Smooth muscle cell (in vitro differentiated cells): ENCODE results near the gene ZBTB20. TPM values are rescaled to one million over a fixed set of nuclear protein-coding genes. Genes with fewer than 3 reads are reported as not detected.

Experiments used
- DNase-seq: peaks from one replicate; lab custom pipeline; 2025; ENCODE audit not compliant: unreplicated experiment; lab: John Stamatoyannopoulos, UW
- H2AFZ ChIP-seq: fragments of 200-600 bp; sonication (generic); 2 replicates; pipeline ENCODE4 v1.6.0; 2016; ENCODE audit warnings: antibody characterized with exemption, low read depth, mild to moderate bottlenecking
- H3F3A ChIP-seq: fragments of 200-600 bp; sonication (generic); 2 replicates; pipeline ENCODE4 v1.6.0; 2017; ENCODE audit warnings: antibody characterized with exemption, low read depth
- H3K27ac ChIP-seq: fragments of 200-600 bp; sonication (generic); 2 replicates; pipeline ENCODE4 v1.5.1; 2016; ENCODE audit warnings: low read depth, mild to moderate bottlenecking
- H3K27me3 ChIP-seq: fragments of 200-600 bp; sonication (generic); 2 replicates; pipeline ENCODE4 v1.6.1; 2016; ENCODE audit warnings: low read depth, mild to moderate bottlenecking
- H3K36me3 ChIP-seq: fragments of 200-600 bp; sonication (generic); 2 replicates; pipeline ENCODE4 v1.5.1; 2016; ENCODE audit warnings: low read depth
- H3K4me1 ChIP-seq: fragments of 200-600 bp; sonication (generic); 2 replicates; pipeline ENCODE4 v1.5.1; 2016; ENCODE audit warnings: low read depth
- H3K4me2 ChIP-seq: fragments of 200-600 bp; sonication (generic); 2 replicates; pipeline ENCODE4 v1.6.0; 2016; ENCODE audit warnings: mild to moderate bottlenecking
- H3K4me3 ChIP-seq: fragments of 200-600 bp; sonication (generic); 2 replicates; pipeline ENCODE4 v1.5.1; 2016; ENCODE audit warnings: mild to moderate bottlenecking
- H3K79me2 ChIP-seq: fragments of 200-600 bp; sonication (generic); 2 replicates; pipeline ENCODE4 v1.6.0; 2016; ENCODE audit warnings: low read depth, mild to moderate bottlenecking
- H3K9ac ChIP-seq: fragments of 200-600 bp; sonication (generic); 2 replicates; pipeline ENCODE4 v1.6.0; 2016; ENCODE audit warnings: low read depth
- H3K9me3 ChIP-seq: fragments of 200-600 bp; sonication (generic); replicated peaks from 2 replicates; pipeline ENCODE4 v1.5.1; 2016; ENCODE audit warnings: low read depth
- H4K20me1 ChIP-seq: fragments of 200-600 bp; sonication (generic); 2 replicates; pipeline ENCODE4 v1.6.0; 2016; ENCODE audit warnings: low read depth
- WGBS: methylation state at CpG from one replicate; pipeline ENCODE4 v1.1.7; 2016; ENCODE audit warnings: low lambda C conversion rate; 5-methylcytosine and 5-hydroxymethylcytosine counted together
- polyA plus RNA-seq: library from polyadenylated mRNA; unstranded; fragments of >200 nt; fragmentation: Nextera tagmentation; extraction: Ambion mirVana; gene quantifications from 2 replicates; pipeline ENCODE4 v1.2.1, GENCODE V29; 2016
- total RNA-seq: library from RNA; depleted of rRNA; stranded (reverse); fragments of >200 nt; gene quantifications from 2 replicates; pipeline ENCODE4 v1.2.3, GENCODE V29; 2014
- TF ChIP-seq, protein P1 (sequence below): fragments of 200-600 bp; sonication (generic); IDR thresholded peaks from 2 replicates; pipeline ENCODE4 v1.5.1; 2017; ENCODE audit warnings: borderline replicate concordance, mild to moderate bottlenecking, antibody characterized with exemption; ENCODE audit not compliant: insufficient read depth, poor library complexity, severe bottlenecking

Gene ZBTB20
- total and polyA plus RNA-seq, 2 experiments from 2014 or later = 4.9 to 6.8 TPM

DNA sequence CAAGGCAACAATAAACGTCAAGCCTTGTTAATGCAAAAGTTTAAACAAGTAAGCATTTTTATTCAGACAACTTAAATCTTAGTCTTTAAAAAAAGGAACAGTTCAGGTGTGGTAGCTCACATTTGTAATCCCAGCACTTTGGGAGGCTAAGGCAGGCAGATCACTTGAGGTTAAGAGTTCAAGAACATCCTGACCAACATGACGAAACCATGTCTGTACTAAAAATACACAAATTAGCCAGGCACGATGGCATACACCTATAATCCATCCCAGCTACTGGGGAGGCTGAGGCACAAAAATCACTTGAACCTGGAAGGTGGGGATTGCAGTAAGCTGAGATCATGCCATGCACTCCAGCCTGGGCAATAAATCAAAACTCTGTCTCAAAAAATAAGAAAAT is 19.9 kb downstream of the ZBTB20 start:
- H3K4me3 ChIP-seq = no peak overlapping the region
- H3K79me2 ChIP-seq = no peaks in the 10 kb centered on the region
- no peaks in the 10 kb centered on the region for H3F3A ChIP-seq
- no peak overlapping the region for H3K9ac ChIP-seq
- no peak overlapping the region for H2AFZ ChIP-seq
- H3K4me1 ChIP-seq = no peaks in the 10 kb centered on the region
- no peak overlapping the region for H3K27ac ChIP-seq
- no peaks in the 10 kb centered on the region for H3K27me3 ChIP-seq
- TF ChIP-seq, protein P1, sequence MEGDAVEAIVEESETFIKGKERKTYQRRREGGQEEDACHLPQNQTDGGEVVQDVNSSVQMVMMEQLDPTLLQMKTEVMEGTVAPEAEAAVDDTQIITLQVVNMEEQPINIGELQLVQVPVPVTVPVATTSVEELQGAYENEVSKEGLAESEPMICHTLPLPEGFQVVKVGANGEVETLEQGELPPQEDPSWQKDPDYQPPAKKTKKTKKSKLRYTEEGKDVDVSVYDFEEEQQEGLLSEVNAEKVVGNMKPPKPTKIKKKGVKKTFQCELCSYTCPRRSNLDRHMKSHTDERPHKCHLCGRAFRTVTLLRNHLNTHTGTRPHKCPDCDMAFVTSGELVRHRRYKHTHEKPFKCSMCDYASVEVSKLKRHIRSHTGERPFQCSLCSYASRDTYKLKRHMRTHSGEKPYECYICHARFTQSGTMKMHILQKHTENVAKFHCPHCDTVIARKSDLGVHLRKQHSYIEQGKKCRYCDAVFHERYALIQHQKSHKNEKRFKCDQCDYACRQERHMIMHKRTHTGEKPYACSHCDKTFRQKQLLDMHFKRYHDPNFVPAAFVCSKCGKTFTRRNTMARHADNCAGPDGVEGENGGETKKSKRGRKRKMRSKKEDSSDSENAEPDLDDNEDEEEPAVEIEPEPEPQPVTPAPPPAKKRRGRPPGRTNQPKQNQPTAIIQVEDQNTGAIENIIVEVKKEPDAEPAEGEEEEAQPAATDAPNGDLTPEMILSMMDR = no peak
- H4K20me1 ChIP-seq = no peaks in the 10 kb centered on the region
- no peak overlapping the region for H3K4me2 ChIP-seq
- DNase-seq = no peak
- no peaks in the 10 kb centered on the region for H3K9me3 ChIP-seq
- 86% methylated on average over 3 of the region's 3 CpGs for WGBS
- H3K36me3 ChIP-seq = no peaks in the 10 kb centered on the region

DNA sequence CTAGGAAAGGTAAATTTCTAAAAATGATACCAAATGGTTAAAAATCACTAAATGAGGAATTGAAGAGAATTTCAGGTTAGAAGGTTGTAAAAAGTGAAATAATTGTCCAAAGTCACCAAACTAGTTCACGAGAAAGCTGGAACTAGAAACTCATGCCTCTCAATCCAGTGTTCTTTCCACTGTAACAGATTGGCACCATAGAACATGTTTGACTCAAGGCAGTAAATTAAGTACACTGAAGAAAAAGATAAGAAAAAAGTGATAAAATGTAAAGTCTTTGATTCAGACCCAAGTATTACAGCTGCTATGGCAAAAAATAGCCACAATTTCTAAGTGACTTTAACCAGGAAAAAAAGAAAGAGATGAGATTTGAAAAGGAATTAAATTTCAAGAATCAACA is 26.5 kb downstream of the ZBTB20 start:
- Histone ChIP-seq H3F3A (no peaks in the 10 kb centered on the region), H4K20me1 (no peaks in the 10 kb centered on the region), H3K4me3 (no peak overlapping the region), H3K9me3 (no peaks in the 10 kb centered on the region), H3K4me2 (no peak overlapping the region), H3K27me3 (no peaks in the 10 kb centered on the region), H3K9ac (no peak overlapping the region), H3K4me1 (no peaks in the 10 kb centered on the region), H3K79me2 (no peaks in the 10 kb centered on the region), H3K27ac (no peak overlapping the region), H2AFZ (no peak overlapping the region), H3K36me3 (no peaks in the 10 kb centered on the region)
- TF ChIP-seq, protein P1 = no peak
- DNase-seq = no peak
- 64% methylated on average over 1 of the region's 1 CpG for WGBS

DNA sequence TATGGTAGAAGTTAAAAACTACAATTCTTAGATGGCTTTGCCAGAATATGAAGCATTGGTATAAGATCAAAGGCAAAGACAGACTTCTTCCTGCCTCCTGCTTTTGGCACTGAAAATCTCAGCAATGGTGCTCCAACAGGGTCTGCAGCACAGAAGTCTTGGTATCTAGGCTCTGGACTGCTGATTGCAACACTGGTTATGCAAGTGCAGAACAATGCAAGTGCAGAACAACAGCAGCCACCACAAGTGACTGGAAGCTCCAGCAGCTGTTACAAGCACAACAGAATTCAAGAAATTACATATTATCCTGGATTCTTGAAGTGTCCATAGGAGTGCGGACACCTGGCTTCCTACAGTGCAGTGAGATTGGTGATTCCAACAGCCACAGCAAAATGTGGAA is 33.7 kb downstream of the ZBTB20 start:
- Histone ChIP-seq H3K27me3 (no peaks in the 10 kb centered on the region), H3K9ac (no peak overlapping the region), H4K20me1 (no peaks in the 10 kb centered on the region), H3K36me3 (no peaks in the 10 kb centered on the region), H3F3A (no peaks in the 10 kb centered on the region), H3K4me1 (no peaks in the 10 kb centered on the region), H3K4me2 (no peak overlapping the region), H2AFZ (no peak overlapping the region), H3K27ac (no peak overlapping the region), H3K79me2 (no peaks in the 10 kb centered on the region), H3K4me3 (no peak overlapping the region), H3K9me3 (no peaks in the 10 kb centered on the region)
- TF ChIP-seq, protein P1 = no peak
- no peak for DNase-seq
- 96% methylated on average over 1 of the region's 1 CpG for WGBS

DNA sequence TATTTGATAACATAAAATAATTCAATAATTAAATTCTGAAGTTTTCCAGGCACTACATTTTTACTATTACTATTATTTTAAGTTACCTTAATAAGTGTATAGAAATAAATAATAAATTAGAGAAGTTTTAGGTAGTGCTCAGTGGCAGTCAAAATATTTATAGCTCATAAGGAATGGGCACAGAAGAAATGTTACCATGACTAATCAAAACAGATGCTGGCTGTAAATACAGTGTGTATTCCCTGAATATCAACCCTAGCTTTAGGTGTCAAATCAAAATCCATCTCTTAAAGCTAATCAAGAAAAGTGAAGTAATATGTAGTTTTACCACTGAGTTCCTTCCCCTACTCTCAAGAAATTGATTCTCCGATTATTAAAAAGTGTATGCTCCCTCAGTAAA is 35.5 kb downstream of the ZBTB20 start:
- 97% methylated on average over 1 of the region's 1 CpG for WGBS
- Histone ChIP-seq H2AFZ (no peak overlapping the region), H3F3A (no peaks in the 10 kb centered on the region), H3K4me3 (no peak overlapping the region), H3K4me2 (no peak overlapping the region), H3K79me2 (no peaks in the 10 kb centered on the region), H3K36me3 (no peaks in the 10 kb centered on the region), H3K9ac (no peak overlapping the region), H4K20me1 (no peaks in the 10 kb centered on the region), H3K27me3 (no peaks in the 10 kb centered on the region), H3K4me1 (no peaks in the 10 kb centered on the region), H3K9me3 (no peaks in the 10 kb centered on the region), H3K27ac (no peak overlapping the region)
- TF ChIP-seq, protein P1 = no peak
- DNase-seq = no peak
